ENCODE data around the gene LDLRAD3. TPM values are rescaled to one million over a fixed set of nuclear protein-coding genes. Genes with fewer than 3 reads are reported as not detected.
A peak's percentile ranks its signal among the peaks of the same experiment; 100 is the strongest.
"Not testable (repeated sequence)": the region's sequence is repeated elsewhere in the genome, so short reads cannot be mapped to it uniquely, and the experiment has no call there.

LDLRAD3 gene
- total and polyA plus RNA-seq, 12 donors: 0.87 to 5.1 (median 1.7) TPM

DNA sequence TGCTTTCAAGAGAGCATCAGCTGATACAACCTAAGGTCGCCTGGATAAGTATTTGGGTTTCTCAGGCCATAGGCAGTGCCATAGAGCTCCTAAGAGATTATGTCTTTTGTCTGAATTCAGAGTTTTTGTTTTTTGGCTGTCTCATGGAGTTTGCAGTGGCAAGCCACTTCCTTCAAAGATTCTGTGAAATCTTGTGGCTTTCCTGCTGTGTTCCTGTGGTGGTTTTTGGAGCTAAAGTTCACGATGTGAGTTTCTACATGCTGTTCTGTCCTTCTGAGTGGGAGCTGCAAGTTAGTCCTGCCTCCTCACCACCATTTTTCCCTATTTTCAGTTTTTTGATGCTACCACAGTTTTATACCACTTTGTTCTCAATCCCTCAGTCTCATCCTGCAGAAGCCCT is 234.0 kb downstream of the LDLRAD3 start:
- TF ChIP-seq, protein P1, sequence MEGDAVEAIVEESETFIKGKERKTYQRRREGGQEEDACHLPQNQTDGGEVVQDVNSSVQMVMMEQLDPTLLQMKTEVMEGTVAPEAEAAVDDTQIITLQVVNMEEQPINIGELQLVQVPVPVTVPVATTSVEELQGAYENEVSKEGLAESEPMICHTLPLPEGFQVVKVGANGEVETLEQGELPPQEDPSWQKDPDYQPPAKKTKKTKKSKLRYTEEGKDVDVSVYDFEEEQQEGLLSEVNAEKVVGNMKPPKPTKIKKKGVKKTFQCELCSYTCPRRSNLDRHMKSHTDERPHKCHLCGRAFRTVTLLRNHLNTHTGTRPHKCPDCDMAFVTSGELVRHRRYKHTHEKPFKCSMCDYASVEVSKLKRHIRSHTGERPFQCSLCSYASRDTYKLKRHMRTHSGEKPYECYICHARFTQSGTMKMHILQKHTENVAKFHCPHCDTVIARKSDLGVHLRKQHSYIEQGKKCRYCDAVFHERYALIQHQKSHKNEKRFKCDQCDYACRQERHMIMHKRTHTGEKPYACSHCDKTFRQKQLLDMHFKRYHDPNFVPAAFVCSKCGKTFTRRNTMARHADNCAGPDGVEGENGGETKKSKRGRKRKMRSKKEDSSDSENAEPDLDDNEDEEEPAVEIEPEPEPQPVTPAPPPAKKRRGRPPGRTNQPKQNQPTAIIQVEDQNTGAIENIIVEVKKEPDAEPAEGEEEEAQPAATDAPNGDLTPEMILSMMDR (IDR thresholded peaks at IDR 0.05): no peak
- H3K27me3 ChIP-seq: no peaks in the 10 kb centered on the region
- ATAC-seq (no peak), DNase-seq (no peak)
- WGBS, 2 donors: 79 to 90% methylated on average over 2 of the region's 2 CpGs
- no peak overlapping the region for H3K27ac ChIP-seq
- H3K9me3 ChIP-seq: no peaks in the 10 kb centered on the region
- no peak overlapping the region for H3K4me3 ChIP-seq
- intact Hi-C loops (cut with DNase I): no loop called here
- no peaks in the 10 kb centered on the region for H3K36me3 ChIP-seq
- H3K4me1 ChIP-seq: peaks cover 0 to 15% (median 0%) of the 10 kb centered on the region in 9 donors

DNA sequence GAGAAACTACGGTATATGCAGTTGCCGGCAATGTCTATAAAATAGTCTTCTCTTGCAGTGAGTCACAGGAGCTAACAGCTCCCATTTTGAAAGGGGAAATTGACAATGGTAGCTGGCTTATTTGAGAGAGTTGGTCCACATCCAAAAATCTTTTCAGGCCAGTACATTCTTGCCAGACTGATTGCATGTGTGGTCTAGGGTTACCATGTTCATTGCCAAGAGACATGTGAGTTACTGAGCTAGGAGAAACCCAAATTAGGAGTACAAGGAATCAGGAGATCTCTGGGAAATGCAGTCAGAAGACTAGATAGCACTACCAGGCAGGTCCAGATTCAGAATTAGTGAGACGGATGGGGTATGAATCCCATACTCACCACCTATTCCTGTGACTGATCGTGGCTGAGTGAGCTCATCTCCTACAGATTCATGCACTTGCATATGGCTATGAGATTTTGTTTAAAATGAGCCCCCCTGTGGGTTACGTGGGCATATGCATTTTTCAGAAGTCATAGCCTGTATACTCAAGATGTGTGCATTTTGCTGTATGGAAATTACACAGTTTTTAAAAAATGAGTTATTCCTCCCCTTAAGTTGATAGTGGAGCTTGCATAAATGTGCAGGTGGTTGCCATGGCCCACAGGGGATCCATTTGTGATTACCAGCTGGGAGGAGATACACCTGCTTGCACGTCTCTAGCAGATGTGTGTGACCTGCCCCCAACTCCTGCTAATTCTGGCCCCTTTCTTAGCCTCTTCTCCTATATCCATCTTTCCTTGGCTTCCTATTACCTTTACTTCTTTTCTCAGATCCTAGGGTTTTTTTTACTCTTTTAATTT is 242.7 kb downstream of the LDLRAD3 start:
- Histone ChIP-seq H3K27me3 (no peaks in the 10 kb centered on the region), H3K27ac (no peak overlapping the region), H3K9me3 (peaks cover 0 to 4% (median 0%) of the 10 kb centered on the region in 11 donors), H3K4me1 (peaks cover 0 to 10% (median 5%) of the 10 kb centered on the region in 9 donors), H3K36me3 (no peaks in the 10 kb centered on the region), H3K4me3 (no peak overlapping the region)
- 70 to 83% methylated on average over 6 of the region's 6 CpGs for WGBS, 2 donors
- peak in 6 of 8 donors; percentile 54 to 81 (median 69) for ATAC-seq
- DNase-seq: no peak
- TF ChIP-seq, protein P1 (IDR thresholded peaks at IDR 0.05): no peak
- intact Hi-C loops (cut with DNase I): no loop called here

DNA sequence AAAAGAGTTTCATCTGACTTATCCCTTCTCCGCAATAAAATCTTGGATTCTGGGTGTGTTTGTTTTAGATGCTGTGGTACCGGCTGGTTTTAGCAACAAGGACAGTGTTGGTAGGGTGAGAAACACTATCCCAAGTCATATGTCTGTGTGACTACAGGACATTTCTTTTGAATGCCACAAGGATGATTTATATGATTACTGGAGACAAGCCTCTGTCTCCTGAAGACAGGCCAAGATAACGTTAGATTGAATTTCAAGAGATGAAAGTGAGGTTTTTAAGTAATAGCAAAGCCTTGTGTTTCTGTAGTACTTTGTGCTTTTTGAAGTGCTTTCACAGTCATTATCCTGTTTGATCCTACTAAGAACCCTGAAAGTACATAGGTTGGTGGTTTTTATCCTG is 243.8 kb downstream of the LDLRAD3 start:
- no peak for DNase-seq
- Histone ChIP-seq H3K9me3 (peaks cover 0 to 4% (median 0%) of the 10 kb centered on the region in 11 donors), H3K4me3 (no peak overlapping the region), H3K36me3 (no peaks in the 10 kb centered on the region), H3K27me3 (no peaks in the 10 kb centered on the region), H3K4me1 (peaks cover 0 to 10% (median 5%) of the 10 kb centered on the region in 9 donors), H3K27ac (no peak overlapping the region)
- TF ChIP-seq, protein P1 (IDR thresholded peaks at IDR 0.05): no peak
- 93 to 96% methylated on average over 3 of the region's 3 CpGs for WGBS, 2 donors
- ATAC-seq: no peak
- intact Hi-C loops (cut with DNase I): no loop called here

DNA sequence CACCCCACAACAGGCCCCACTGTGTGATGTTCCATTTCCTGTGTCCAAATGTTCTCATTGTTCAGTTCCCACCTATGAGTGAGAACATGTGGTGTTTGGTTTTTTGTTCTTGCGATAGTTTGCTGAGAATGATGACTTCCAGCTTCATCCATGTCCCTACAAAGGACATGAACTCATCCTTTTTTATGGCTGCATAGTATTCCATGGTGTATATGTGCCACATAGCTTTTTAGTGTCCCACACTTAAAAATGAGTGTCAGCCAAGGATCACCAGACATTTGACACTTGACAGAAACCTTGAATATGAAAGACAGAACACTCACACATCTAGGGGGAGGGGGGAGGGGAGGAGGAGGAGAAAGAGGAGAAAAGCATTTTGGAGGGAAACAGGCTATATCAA is 245.9 kb downstream of the LDLRAD3 start:
- intact Hi-C loops (cut with DNase I); DNase-seq; H3K27ac ChIP-seq; ATAC-seq; H3K9me3 ChIP-seq; H3K4me3 ChIP-seq; H3K36me3 ChIP-seq; H3K27me3 ChIP-seq: not testable (repeated sequence)
- H3K4me1 ChIP-seq: peaks cover 0 to 10% (median 5%) of the 10 kb centered on the region in 9 donors
- WGBS, 2 donors: 96 to 100% methylated on average over 1 of the region's 1 CpG

DNA sequence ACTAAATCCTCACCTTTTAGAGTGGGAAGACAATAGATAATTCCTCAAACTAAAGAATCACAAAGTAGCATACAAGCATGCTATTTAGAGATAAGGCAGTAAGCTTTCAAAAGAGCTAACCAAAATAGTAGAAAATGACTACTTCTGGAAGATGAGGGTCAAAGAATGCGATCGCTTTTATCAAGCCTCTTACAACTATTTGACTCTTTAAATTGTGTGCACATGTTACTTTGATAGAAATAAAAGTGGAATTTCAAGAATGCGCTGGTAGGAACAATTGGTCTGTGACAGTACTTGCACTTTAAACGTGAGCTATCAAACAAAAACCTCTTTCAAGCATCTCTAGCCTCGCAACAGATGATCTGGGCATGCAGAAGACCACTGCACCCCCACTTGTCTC is 248.1 kb downstream of the LDLRAD3 start:
- intact Hi-C loops (cut with DNase I): no loop called here
- TF ChIP-seq, protein P1 (IDR thresholded peaks at IDR 0.05): no peak
- DNase-seq: no peak
- Histone ChIP-seq H3K4me3 (no peak overlapping the region), H3K36me3 (no peaks in the 10 kb centered on the region), H3K4me1 (peaks cover 0 to 18% (median 7%) of the 10 kb centered on the region in 9 donors), H3K27ac (no peak overlapping the region), H3K9me3 (peaks cover 0 to 4% (median 0%) of the 10 kb centered on the region in 11 donors), H3K27me3 (no peaks in the 10 kb centered on the region)
- 82 to 83% methylated on average over 5 of the region's 5 CpGs for WGBS, 2 donors
- ATAC-seq: no peak
